ENCODE data around the gene MYO1D.
"Not testable (repeated sequence)": the region's sequence is repeated elsewhere in the genome, so short reads cannot be mapped to it uniquely, and the experiment has no call there.

MYO1D gene

DNA sequence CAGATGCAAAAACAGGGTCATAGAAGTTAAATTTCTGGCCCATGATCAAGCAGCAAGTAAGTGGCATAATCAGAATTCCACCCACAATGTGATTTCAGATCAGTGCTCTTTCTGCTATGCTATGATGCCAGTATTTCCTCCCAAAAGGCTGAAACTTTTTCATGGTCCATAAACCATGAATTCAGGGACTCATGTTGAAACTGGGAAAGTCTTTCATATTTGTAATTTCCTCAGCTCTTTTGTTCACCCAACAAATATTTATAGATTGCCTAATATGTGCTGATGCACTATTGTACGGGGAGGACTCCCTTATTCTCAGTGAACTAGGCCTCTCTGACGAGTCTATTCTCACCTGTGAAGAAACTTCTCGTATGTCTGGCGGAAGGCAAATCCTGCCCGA, 156.3 kb downstream of the MYO1D start:
- no peak for DNase-seq

DNA sequence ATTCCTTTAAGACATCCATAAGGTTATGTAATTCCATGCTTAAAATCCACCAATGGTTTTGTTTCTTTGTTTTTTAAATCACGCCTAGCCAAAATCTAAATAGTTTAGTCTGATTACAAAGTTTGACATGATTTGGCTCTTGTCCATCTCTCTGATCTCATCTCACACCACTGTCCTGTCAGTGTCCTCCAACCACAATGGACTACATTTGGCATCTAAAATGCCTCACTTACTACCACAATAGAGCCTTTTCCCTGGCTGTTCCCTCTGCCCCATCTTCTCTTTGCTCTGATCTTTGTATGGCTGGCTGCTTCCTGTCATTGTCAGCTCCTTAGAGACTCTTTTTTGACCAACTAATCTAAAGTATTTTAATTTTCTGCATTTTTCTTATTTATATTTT, 157.2 kb downstream of the MYO1D start:
- DNase-seq: no peak

DNA sequence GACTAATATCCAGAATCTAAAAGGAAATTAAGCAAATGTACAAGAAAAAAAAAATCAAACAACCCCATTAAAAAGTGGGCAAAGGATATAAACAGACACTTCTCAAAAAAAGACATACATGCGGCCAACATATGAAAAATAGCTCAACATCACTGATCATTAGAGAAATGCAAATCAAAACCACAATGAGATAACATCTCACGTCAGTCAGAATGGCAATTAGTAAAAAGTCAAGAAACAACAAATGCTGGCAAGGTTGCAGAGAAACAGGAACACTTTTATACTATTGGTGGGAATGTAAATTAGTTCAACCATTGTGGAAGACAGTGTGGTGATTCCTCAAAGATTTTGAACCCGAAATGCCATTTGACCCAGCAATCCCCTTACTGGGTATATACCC, 162.0 kb downstream of the MYO1D start:
- peak in 1 of 2 experiments; percentile 19 for DNase-seq

DNA sequence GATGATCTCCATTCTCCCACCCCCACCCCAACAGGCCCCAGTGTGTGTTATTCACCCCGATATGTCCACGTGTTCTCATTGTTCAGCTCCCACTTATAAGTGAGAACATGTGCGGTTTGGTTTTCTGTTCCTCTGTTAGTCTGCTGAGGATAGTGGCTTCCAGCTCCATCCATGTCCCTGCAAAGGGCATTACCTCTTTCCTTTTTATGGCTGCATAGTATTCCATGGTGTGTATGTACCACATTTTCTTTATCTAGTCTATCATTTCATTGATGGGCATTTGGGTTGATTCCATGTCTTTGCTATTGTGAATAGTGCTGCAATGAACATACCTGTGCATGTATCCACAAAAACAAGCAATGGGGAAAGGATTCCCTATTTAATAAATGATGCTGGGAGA, 162.7 kb downstream of the MYO1D start:
- not testable (repeated sequence) for DNase-seq

DNA sequence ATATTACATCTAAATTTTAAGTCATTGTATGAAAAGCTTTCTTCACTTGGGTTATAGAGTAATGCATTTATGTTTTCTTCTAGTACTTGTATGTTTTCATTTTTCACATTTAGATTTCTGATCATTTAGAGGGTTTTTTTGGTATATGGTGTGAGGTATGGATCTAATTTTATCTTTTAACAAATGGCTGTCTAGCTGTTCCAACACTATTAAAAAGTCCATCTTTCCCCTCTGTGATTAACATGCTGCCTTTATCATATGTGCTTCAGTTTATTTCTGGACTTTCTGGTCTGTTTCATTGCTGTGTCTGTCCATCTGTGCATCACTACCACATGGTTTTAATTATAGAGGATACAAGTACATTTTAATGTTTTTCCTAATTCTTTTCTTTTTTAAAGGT, 163.8 kb downstream of the MYO1D start:
- no peak for DNase-seq

DNA sequence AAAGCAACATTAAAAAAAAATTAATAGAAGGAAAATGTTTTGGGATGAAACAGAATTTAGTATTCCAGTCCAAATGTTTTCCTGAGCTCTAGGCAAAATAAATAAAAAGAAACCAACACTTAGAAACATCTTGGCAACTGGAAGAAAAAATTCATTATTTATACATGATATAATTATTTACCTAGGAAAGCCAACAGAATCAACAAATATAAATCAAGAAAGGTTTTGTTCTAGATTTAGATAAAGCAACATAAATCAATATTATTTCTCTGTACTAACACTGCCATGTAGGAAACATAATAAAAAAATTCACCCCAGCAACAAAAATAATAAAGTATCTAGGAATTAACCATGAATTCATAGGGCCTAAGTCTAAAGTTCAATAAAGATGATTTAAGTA, 167.4 kb downstream of the MYO1D start:
- DNase-seq: no peak

DNA sequence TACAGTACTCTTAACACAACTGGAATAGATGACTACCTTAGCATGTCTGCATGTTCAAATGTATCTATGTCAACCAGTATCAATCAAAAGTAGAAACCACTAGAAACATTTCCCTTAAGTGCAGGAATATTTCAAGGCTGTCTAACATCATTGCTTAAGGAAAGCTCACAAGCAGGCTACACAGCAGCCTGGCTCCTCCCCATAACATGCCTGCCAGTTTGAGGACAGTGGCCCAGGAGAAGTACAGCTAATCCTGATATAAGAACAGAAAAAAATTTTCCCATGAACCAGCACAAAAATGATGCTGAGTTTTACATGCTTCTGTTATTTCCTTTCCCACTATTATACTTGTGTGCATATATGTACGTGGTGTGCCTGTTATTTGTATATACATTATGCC, 175.1 kb downstream of the MYO1D start:
- no peak for DNase-seq

DNA sequence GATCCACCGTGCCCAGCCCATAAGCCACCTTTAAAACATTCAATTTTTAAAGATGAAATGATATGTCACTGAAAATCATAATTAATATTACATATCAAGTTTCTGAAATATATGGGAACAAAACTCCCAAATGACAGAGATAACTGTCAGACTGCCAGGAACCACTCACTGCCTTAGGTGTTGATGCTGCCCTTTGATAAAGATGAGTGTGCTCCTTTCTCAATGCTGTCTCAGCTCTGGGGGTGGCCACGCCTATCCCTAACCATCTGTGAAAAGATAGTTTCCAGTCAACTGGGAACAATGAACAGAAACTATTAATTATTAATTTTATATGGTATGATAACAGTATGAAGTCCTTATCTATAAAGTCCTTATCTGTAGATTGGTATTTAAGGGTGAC, 177.7 kb downstream of the MYO1D start:
- no peak for DNase-seq

DNA sequence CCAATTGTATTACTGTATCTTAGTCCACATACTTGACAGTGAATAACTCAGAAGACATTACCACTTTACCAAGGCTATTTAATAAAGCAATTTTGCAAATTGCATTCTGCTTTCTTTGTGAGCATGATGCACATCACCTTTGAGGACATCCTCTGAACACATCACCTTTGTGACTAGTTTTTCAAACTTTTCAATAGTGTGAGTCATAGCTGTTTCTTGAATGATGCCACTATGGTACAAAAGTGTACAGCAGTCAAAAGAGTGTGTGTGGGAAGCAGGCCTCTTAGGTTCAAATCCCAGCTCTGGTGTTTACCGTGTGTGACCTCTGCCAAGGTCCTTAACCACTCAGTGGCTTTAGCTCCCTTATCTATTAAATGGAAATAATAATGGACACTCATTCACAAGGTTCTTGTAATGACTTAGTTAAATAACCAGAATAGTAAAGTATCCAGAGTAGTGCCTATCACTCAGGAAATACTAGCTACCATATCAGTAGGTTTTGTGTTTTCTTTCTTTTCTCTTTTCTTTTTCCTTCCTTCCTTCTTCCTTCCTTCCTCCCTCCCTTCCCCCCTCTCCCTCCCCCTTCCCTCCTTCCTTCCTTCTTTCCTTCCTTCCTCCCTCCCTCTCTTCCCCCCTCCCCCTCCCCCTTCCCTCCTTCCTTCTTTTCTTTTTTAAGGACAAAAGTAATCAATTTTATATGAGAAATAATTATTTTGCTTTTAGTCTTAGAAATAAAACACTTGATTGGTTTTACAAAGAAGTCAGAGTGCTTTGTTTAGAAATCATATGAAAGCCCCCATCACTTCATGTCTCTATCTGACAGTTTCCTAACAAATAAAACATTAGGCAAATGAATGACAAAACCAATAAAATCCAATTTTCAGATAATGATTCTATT, 178.9 kb downstream of the MYO1D start:
- no peak for DNase-seq

DNA sequence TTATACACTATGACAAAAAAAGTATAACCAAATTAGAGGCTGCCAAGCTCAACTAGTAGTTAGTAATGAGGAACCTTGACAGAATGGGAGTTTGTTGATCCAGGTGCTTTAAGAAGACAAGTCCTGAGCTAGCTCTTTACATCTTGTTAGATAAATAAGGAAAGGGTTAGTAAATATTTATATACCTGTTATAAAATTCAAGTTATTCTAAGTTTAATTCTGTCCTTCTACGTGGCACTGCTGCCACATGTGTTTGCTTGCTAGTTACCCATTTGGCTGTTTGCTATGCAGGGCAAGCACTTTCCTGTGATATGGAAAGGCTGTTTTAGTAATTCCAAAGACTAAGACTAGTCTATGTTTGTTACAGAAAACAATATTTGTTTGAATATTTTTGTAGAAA, 180.5 kb downstream of the MYO1D start:
- DNase-seq: no peak

DNA sequence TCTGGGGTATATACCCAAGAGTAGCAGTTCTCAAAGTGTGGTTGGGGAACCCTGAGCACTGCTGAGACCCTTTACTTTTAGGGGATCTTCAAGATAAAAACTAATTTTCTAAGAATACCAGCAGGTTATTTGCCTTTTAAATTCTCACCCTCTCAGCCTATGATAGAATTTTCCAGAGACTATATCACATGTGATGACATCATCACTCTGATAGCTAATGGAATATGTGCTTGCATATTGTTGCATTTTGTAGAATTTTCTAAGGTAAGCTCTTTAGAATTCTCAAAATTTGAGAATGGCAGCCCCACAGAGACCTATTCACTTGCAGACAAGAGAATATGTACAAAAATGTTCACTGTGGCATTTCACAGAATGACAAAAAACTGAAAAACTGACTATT, 181.1 kb downstream of the MYO1D start:
- DNase-seq: no peak

DNA sequence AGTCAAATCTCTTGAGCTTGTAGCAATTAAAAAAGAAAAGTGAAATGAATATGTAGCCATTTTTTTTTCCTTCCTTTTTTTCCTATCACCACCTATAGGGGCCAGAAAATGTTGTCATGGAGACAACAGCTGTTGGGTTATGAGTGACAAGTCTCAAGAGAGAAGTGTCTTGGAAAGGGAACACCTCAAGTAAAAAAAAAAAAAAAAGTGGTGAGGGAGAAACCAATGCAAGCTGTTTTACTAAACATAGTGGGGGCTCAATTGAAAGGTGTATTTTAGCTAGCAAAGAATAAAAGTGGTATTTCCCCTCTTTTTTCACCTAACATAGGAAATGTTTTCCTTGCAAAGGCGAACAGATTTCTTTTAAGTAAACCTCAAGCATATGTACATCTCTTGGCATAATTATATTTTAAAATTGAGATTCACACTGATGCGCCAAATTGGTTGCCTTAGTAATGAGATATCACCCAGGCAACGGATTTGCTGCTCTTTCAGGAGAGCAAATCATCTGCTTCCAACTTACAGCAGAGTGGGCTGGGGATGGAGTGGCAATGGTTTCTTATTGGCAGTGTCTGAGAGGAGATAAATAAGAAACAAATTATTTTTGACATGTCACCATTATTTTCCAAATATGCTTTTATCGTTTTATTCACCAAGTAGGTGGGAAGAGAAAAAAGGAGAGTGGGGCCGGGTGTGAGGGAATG, 183.6 kb downstream of the MYO1D start:
- no peak for DNase-seq

DNA sequence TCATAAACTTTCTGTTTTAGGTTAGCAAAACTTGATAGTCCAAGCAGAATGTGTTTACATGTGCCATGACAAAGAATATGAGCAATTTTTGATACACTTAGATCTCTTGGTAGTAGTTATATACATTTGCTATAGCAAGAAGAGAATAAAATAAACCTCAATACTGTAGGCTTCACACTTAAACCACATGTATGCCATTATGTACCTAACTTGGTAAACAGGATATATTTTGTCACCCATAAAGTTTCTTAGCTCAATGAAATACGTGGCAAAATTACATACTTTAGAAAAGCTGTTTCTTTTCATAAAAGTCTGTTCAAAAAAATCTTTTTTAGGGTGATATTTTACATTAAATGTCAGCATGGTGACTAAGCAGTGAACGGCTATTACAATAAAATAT, 184.7 kb downstream of the MYO1D start:
- DNase-seq: no peak

DNA sequence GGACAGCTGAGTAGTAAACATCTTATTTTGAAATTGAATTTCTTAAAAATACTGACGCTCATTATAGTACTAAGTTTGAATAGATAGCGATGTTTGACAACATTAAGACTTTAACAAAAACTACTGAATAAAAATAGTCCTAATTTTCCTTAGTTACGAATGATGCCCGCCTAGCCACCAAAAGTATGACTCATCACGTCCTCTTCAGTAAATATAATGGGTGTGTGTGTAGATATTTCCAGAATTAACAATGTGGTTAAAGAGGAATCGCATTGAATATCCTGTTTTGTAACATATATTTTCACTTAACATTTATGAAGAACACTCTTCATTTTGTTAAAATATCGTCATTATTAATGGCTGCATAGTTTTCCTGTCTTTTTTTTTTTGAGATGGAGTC, 187.6 kb downstream of the MYO1D start:
- no peak for DNase-seq

DNA sequence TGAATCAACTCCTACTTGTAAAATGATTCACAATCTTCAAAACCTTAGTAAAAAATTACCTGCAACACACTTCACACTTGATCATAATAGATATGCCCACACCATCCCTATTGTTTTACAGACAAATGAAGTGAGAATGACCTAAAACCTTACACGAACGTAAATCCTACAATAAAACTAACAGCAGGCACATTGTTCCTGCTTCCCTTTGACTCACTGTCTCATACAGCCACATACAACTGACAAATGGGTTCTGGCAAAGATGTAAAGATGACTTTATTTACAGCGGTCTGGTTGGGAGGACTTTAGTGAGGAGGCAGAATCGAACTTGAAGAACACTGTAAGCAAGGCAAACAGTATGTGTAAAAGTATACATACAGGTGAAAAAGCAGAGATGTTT, 188.7 kb downstream of the MYO1D start:
- no peak for DNase-seq

DNA sequence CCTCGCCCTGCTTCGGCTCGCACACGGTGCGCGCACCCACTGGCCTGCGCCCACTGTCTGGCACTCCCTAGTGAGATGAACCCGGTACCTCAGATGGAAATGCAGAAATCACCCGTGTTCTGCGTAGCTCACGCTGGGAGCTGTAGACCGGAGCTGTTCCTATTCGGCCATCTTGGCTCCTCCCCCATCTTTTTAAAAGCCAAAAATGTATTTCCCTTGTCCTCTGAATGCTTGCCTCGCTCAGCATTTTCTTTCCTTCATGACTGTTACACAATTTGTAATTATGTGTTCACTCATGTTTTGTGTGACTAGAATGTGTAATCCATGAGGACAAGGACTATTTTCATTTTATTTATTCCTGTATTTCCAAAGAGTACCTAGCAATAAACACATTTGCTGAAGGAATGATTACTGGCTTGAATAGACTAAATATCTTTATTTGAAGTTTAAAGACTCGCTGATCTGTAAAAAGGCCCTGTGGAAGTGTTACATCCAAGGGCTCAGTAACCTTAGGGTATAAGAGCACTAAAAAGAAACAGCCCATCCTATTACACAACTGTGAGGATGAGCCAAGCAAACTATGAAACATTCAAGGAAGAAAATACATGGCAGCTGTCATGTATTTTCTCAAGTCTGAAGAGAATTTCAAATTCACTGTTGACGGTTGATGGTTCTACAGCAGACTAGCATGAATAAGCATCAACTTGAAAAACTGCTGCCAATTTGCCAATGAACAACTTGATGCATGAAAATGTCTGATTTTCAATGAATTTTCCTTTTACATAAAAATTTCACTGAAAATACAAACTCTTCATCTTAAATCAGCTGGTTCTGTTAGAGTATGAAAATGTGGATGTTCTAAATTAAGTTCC, 192.6 kb downstream of the MYO1D start:
- no peak for DNase-seq

DNA sequence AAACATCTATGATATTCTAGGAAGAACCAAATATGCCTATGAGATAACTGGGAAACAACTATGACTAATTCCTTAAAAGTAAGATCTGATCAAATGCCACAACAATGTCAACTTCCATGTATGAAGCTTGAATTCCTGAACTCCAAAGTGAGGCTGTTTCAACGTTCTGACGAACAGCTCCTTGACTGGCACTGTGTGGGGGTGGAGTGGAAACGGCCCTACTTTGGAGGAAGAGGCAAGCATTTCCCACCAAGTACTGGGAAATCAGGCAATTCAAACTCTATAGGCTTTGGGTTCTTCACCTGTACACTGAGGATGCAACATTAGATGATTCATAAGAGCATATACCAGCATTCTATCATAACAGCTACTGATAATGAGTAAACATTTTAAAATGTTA, 203.0 kb downstream of the MYO1D start:
- DNase-seq: no peak

DNA sequence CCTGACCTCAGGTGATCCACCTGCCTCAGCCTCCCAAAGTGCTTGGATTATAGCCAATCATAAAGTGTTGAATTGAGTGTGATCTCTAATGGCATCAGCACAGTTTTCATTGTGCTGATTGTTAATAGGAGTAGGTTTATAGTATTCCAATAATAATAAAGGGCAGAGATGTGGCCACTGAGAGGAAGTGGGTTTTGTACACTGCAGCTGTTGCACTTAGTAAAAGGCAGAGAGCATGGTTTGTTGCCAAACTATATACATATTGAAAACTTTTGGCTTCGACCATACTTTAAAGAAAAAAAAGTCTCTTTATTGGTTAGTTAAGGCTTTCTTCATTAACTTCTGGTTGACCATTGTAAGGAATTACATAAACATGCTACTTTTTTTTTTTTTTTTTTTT, 204.2 kb downstream of the MYO1D start:
- no peak for DNase-seq

DNA sequence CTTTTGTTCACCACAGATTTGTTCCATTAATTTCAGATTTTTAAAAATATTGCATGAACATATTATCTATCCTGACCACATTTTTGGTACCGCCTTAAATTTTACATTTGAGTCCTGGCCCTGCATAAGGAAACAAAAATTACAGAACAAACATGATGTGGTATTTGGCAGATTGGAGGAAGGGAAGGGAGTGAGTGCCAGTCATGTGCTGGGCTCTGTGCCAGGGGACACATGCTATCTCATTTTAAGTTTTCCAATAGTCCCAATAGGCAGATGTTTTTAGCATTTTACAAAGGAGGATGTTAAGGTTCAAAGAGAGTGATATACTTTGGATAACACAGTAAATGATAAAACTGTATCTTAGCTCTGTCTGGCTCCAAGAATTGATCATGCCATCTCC, 205.0 kb downstream of the MYO1D start:
- DNase-seq: no peak

DNA sequence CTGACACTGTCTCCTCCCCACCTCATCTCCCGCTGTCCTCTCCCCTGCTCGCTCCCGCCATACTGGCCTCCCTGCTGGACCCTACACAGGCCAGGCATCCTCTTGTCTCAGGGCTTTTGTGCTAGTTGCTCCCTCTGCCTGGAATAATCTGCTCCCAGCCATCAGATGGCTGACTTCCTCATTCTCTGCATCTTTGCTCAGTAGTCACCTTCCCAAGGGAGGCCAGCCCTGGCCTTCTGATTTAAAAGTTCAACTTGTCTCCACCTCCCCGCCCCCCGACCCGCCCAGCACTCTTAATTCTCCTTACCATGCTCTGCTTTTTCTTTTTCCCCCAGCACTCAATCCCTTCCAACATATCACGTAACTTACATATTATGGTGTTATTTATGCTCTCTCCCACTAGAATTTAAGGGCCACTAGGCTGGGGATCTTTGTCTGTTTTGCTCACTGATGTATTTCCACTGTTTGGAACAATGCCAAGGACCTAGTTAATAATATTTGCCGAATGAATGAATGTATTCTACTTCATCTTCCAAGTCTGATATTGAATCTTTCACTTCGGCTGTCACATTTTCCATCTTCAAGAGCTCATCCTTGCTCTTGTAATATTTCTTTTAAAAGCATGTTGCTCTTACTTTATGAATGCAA, 211.9 kb downstream of the MYO1D start:
- DNase-seq: no peak

DNA sequence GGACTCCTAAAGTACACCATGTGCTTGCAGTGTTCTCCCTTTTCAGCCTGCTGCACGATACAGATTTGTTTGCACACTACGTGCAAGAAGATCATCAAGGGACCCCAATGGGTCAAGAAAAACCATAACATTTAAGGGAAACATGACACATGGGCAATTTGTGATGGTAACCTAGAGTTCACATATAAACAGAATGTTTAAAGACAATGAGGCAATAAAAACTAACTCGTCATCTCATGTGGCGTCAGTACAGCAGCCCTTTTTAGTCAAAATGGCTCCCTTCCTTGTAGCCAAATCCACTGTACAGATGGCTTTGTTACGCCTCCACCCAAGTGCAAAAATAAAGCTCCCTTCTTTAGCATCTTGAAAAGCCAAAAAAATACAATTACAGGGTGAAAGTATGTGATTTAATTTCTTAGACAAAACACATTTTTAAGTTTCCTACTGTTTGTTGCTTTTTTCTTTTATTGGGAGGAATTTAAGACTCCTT, 216.4 kb downstream of the MYO1D start:
- no peak for DNase-seq

DNA sequence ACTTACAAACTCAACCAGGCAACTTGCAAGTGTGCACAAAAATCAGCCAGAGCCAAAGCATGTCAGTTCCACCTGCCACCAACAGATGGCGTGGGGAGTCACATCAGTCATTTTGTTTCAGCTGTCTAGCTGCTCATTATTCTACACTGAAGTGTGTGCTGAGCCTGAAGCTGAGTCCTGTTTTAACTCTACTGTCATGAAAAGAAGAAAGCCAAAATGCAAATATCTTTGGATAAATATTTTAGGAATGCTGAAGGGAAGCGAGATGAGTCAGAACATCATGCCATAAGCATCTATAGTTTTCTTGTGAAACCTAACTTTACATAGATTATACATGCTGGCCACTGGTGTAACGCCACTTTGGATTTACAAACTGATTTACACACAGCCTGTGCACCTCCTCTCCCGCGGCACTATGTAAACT, 217.5 kb downstream of the MYO1D start:
- DNase-seq: peak; percentile 14 to 72

Data from NCI-H526 (cell line).